ENCODE measurements around the gene PDE7B. TPM values are rescaled to one million over a fixed set of nuclear protein-coding genes. Genes with fewer than 3 reads are reported as not detected.
A peak's percentile ranks its signal among the peaks of the same experiment; 100 is the strongest.

The PDE7B gene
- total and polyA plus RNA-seq, 2 experiments from 2014 or later, result 3.1 to 6.8 TPM

DNA sequence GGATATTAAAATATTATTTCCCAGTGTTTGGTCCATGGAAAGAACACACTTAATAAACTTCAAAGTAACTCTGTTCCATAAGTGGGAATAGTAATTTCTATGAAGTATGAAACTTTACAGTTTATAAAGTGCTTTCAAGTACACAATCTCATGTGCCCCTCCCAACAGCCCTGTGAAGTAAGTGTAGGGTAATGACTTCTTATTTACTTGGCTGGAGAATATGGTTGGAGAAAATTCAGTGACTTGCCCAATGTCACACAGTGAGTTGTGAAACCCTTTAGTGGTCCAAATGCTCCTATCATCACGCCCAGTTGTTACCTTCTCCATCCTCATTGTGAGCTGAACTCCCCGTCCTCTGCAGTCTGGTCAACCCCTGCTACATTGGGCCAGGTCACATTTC is 141.2 kb downstream of the PDE7B start:
- no peak overlapping the region for H3K4me2 ChIP-seq (ENCODE audit: unreplicated experiment)
- H3K27me3 ChIP-seq (replicated peaks; ENCODE audit: insufficient read depth), result no peaks in the 10 kb centered on the region
- H3K9ac ChIP-seq, result no peak overlapping the region
- no peaks in the 10 kb centered on the region for H4K20me1 ChIP-seq (ENCODE audit: insufficient read depth)
- no peak overlapping the region for H3K4me3 ChIP-seq
- no peaks in the 10 kb centered on the region for H3K36me3 ChIP-seq (ENCODE audit: low read depth)
- H3K9me2 ChIP-seq (ENCODE audit: insufficient read depth), result no peaks in the 10 kb centered on the region
- no peak for TF ChIP-seq EZH2phosphoT487 (IDR thresholded peaks at IDR 0.05; ENCODE audit: insufficient read depth, low read depth)
- no peak for DNase-seq
- peaks cover 22% of the 10 kb centered on the region for H3K4me1 ChIP-seq (ENCODE audit: insufficient read depth)
- H3K9me3 ChIP-seq (ENCODE audit: low read depth), result no peaks in the 10 kb centered on the region
- peaks cover 12% of the 10 kb centered on the region; the same call in 1 of the 2 replicates for H3F3A ChIP-seq (ENCODE audit: insufficient read depth)
- H3K79me2 ChIP-seq (ENCODE audit: insufficient read depth), result no peaks in the 10 kb centered on the region
- H3K27ac ChIP-seq, result no peak overlapping the region
- H2AFZ ChIP-seq, result no peak overlapping the region
- in situ Hi-C loops (cut with MboI), result no loop called here
- 75 to 76% methylated on average over 2 of the region's 2 CpGs for WGBS, 2 experiments (ENCODE audit: low coverage in 1 of 2, low lambda C conversion rate in 2 of 2, missing lambda C conversion rate in 2 of 2)

DNA sequence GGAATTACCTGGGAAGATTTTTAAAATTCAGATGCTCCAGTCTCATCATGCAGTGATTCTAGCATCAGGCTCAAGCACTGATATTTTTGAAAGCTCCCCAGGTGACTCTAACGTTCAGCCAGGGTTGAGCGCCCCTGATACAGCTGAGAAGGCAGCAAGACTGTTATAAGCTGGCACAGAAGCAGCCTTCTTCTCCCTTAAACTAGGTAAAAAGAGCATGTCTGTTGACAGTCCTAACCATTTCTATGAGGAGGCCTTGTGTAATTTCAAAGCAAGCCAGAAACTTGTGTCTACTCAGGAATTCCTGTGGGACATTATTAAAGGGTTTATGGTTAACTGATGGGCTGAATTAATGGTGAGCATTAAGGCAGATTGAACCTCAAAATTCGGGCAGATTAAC is 141.9 kb downstream of the PDE7B start:
- no peaks in the 10 kb centered on the region for H4K20me1 ChIP-seq (ENCODE audit: insufficient read depth)
- H3K36me3 ChIP-seq (ENCODE audit: low read depth), result no peaks in the 10 kb centered on the region
- H3K9me2 ChIP-seq (ENCODE audit: insufficient read depth), result no peaks in the 10 kb centered on the region
- H3K9ac ChIP-seq, result no peak overlapping the region
- in situ Hi-C loops (cut with MboI), result no loop called here
- H3K9me3 ChIP-seq (ENCODE audit: low read depth), result no peaks in the 10 kb centered on the region
- 94 to 96% methylated on average over 3 of the region's 3 CpGs for WGBS, 2 experiments (ENCODE audit: low coverage in 1 of 2, low lambda C conversion rate in 2 of 2, missing lambda C conversion rate in 2 of 2)
- H3K27me3 ChIP-seq (replicated peaks; ENCODE audit: insufficient read depth), result no peaks in the 10 kb centered on the region
- H3F3A ChIP-seq (ENCODE audit: insufficient read depth), result peaks cover 12% of the 10 kb centered on the region; the same call in 1 of the 2 replicates
- TF ChIP-seq EZH2phosphoT487 (IDR thresholded peaks at IDR 0.05; ENCODE audit: insufficient read depth, low read depth), result no peak
- no peak for TF ChIP-seq EZH2 (IDR thresholded peaks at IDR 0.05; ENCODE audit: insufficient read depth, poor library complexity, severe bottlenecking)
- H3K27ac ChIP-seq, result no peak overlapping the region
- H3K79me2 ChIP-seq (ENCODE audit: insufficient read depth), result no peaks in the 10 kb centered on the region
- no peak for DNase-seq
- no peak overlapping the region for H3K4me3 ChIP-seq
- no peak overlapping the region for H2AFZ ChIP-seq
- H3K4me1 ChIP-seq (ENCODE audit: insufficient read depth), result peaks cover 22% of the 10 kb centered on the region
- no peak overlapping the region for H3K4me2 ChIP-seq (ENCODE audit: unreplicated experiment)

DNA sequence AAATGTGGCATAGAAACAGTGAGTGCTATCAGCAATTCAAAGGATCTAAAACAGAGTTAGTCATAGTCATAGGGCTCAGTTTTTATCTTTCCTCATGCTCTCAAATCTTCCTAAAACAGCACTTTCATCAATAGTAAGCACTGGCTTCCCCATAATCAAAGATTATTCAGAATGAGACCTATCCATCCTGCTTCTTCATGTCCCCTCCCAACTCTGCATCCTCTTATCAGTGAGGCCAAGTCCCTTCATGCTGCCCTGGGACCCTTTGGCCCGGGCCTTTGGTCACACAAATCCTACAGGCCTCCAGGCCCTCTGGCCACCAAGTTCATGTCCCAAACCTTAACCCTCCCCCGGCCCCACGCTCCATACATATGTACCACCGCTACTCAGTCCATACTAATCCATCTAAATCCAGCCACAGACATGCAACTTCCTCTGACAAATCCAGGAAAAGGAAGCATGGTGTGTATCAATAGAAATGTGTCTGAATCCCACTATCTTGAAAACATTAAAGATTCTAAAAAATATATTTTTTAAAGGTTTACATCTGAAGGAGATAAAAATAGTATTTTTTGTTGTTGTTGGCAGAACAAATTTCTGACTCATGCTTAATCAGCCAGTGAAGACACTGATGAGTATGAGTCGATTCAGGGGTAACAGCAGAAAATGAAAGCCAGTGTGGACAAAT is 143.5 kb downstream of the PDE7B start:
- 62 to 64% methylated on average over 5 of the region's 5 CpGs for WGBS, 2 experiments (ENCODE audit: low coverage in 1 of 2, low lambda C conversion rate in 2 of 2, missing lambda C conversion rate in 2 of 2)
- peak overlapping the region; percentile 72 for H2AFZ ChIP-seq

DNA sequence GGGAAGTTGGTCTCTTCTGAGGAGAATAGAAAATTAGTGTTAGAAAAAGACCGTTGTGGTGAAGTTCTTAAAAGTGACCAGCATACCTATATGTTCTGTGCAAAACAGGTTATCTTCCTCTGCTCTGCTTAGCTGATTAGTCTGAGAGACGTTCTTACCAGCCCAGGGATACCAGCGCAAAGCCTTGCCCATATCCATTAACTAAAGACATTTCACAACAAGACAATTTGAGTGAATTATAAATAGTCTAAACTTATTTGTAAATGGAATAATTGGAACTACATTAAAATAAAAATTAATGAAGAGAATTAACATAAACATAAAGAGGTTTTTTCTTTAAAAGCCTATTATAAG is 144.0 kb downstream of the PDE7B start:
- H3K4me2 ChIP-seq (ENCODE audit: unreplicated experiment), result peak overlapping the region; percentile 64
- H3K9me3 ChIP-seq (ENCODE audit: low read depth), result no peaks in the 10 kb centered on the region
- TF ChIP-seq EZH2 (IDR thresholded peaks at IDR 0.05; ENCODE audit: insufficient read depth, poor library complexity, severe bottlenecking) (no peak), EZH2phosphoT487 (IDR thresholded peaks at IDR 0.05; ENCODE audit: insufficient read depth, low read depth) (no peak)
- no peaks in the 10 kb centered on the region for H3K36me3 ChIP-seq (ENCODE audit: low read depth)
- H3K4me1 ChIP-seq (ENCODE audit: insufficient read depth), result peaks cover 22% of the 10 kb centered on the region
- H3K9me2 ChIP-seq (ENCODE audit: insufficient read depth), result no peaks in the 10 kb centered on the region
- peak overlapping the region; percentile 74 for H3K27ac ChIP-seq
- peak overlapping the region; percentile 34; the same call in 1 of the 2 replicates for H3K4me3 ChIP-seq
- H3K79me2 ChIP-seq (ENCODE audit: insufficient read depth), result no peaks in the 10 kb centered on the region
- no peak for DNase-seq
- H3F3A ChIP-seq (ENCODE audit: insufficient read depth), result peaks cover 12% of the 10 kb centered on the region; the same call in 1 of the 2 replicates
- WGBS, 2 experiments (ENCODE audit: low coverage in 1 of 2, low lambda C conversion rate in 2 of 2, missing lambda C conversion rate in 2 of 2), result 55 to 68% methylated on average over 3 of the region's 3 CpGs
- H3K9ac ChIP-seq, result no peak overlapping the region
- H4K20me1 ChIP-seq (ENCODE audit: insufficient read depth), result no peaks in the 10 kb centered on the region
- H3K27me3 ChIP-seq (replicated peaks; ENCODE audit: insufficient read depth), result no peaks in the 10 kb centered on the region
- in situ Hi-C loops (cut with MboI), result no loop called here
- H2AFZ ChIP-seq, result peak overlapping the region; percentile 72

More for the DNA sequence above, 143.5 kb downstream of the PDE7B start:
- no peaks in the 10 kb centered on the region for H3K9me2 ChIP-seq (ENCODE audit: insufficient read depth)
- no peaks in the 10 kb centered on the region for H3K36me3 ChIP-seq (ENCODE audit: low read depth)
- no peaks in the 10 kb centered on the region for H4K20me1 ChIP-seq (ENCODE audit: insufficient read depth)
- peak overlapping the region; percentile 23; the same call in 1 of the 2 replicates for H3K9ac ChIP-seq
- peaks cover 22% of the 10 kb centered on the region for H3K4me1 ChIP-seq (ENCODE audit: insufficient read depth)
- H3K27me3 ChIP-seq (replicated peaks; ENCODE audit: insufficient read depth), result no peaks in the 10 kb centered on the region
- no peak for TF ChIP-seq EZH2phosphoT487 (IDR thresholded peaks at IDR 0.05; ENCODE audit: insufficient read depth, low read depth)
- TF ChIP-seq EZH2 (IDR thresholded peaks at IDR 0.05; ENCODE audit: insufficient read depth, poor library complexity, severe bottlenecking), result no peak
- H3K4me2 ChIP-seq (ENCODE audit: unreplicated experiment), result peak overlapping the region; percentile 64
- in situ Hi-C loops (cut with MboI), result no loop called here
- H3K27ac ChIP-seq, result peak overlapping the region; percentile 74
- peak; percentile 86 for DNase-seq
- H3K9me3 ChIP-seq (ENCODE audit: low read depth), result no peaks in the 10 kb centered on the region
- H3F3A ChIP-seq (ENCODE audit: insufficient read depth), result peaks cover 12% of the 10 kb centered on the region; the same call in 1 of the 2 replicates
- no peaks in the 10 kb centered on the region for H3K79me2 ChIP-seq (ENCODE audit: insufficient read depth)
- peak overlapping the region; percentile 34; the same call in 1 of the 2 replicates for H3K4me3 ChIP-seq
